8988T (cell line): ENCODE results near the gene VSNL1.

Experiments
- DNase-seq: peaks from one replicate; pipeline ENCODE4 v3.0.0; 2011

The VSNL1 gene

GRCh38 chr2:17648581-17648980, 108.1 kb downstream of the VSNL1 start:
- DNase-seq = no peak

GRCh38 chr2:17649026-17649425, 108.5 kb downstream of the VSNL1 start:
- no peak for DNase-seq

GRCh38 chr2:17652681-17653394, 112.3 kb downstream of the VSNL1 start:
- no peak for DNase-seq

- no peak for DNase-seq
These were observed 117.3 kb downstream of the VSNL1 start for GRCh38 chr2:17657759-17658158.

GRCh38 chr2:17658251-17658843, 117.9 kb downstream of the VSNL1 start:
- DNase-seq = no peak

GRCh38 chr2:17660219-17660618, 119.7 kb downstream of the VSNL1 start:
- DNase-seq = no peak

- no peak for DNase-seq
These were observed 121.0 kb downstream of the VSNL1 start for GRCh38 chr2:17661460-17661859.

- no peak for DNase-seq
These were observed 122.2 kb downstream of the VSNL1 start for GRCh38 chr2:17662723-17663122.

GRCh38 chr2:17664534-17664933, 124.0 kb downstream of the VSNL1 start:
- DNase-seq = no peak

GRCh38 chr2:17667898-17668297, 127.4 kb downstream of the VSNL1 start:
- DNase-seq = no peak

GRCh38 chr2:17672583-17673317, 132.3 kb downstream of the VSNL1 start:
- no peak for DNase-seq

- no peak for DNase-seq
These were observed 134.3 kb downstream of the VSNL1 start for GRCh38 chr2:17674817-17675216.

GRCh38 chr2:17680119-17680518, 139.6 kb downstream of the VSNL1 start:
- no peak for DNase-seq

GRCh38 chr2:17682098-17682857, 141.8 kb downstream of the VSNL1 start:
- no peak for DNase-seq

- DNase-seq = no peak
These were observed 143.5 kb downstream of the VSNL1 start for GRCh38 chr2:17683981-17684380.

- DNase-seq = no peak
These were observed 148.1 kb downstream of the VSNL1 start for GRCh38 chr2:17688600-17688999.

- no peak for DNase-seq
These were observed 148.5 kb downstream of the VSNL1 start for GRCh38 chr2:17689010-17689409.

- no peak for DNase-seq
These were observed 150.3 kb downstream of the VSNL1 start for GRCh38 chr2:17690776-17691175.
